ENCODE results near the gene FBXL16. TPM values are rescaled to one million over a fixed set of nuclear protein-coding genes. Genes with fewer than 3 reads are reported as not detected.
A peak's percentile ranks its signal among the peaks of the same experiment; 100 is the strongest.

Gene FBXL16
- total RNA-seq, 1 donor from 2014 or later, result 3.0 TPM

GRCh38 chr16:725463-726187 is 20.0 kb upstream of the FBXL16 start:
- DNase-seq (ENCODE audit: low read depth, low spot score), result no peak
- H3K36me3 Mint-ChIP-seq (ENCODE audit: low read depth), result no peaks in the 10 kb centered on the region
- TF ChIP-seq CTCF (conservative IDR thresholded peaks at IDR 0.05), result no peak
- no peaks in the 10 kb centered on the region for H3K9me3 Mint-ChIP-seq
- no peak overlapping the region for H3K27ac Mint-ChIP-seq (ENCODE audit: unreplicated experiment)
- peak overlapping the region; percentile 83 for H3K4me3 Mint-ChIP-seq
- no peaks in the 10 kb centered on the region for H3K4me1 Mint-ChIP-seq
- H3K27me3 Mint-ChIP-seq (ENCODE audit: low read depth), result peaks cover 6% of the 10 kb centered on the region

- Mint-ChIP-seq H3K27me3 (ENCODE audit: low read depth) (peaks cover 10% of the 10 kb centered on the region), H3K36me3 (ENCODE audit: low read depth) (no peaks in the 10 kb centered on the region), H3K4me3 (peak overlapping the region; percentile 83), H3K4me1 (peaks cover 5% of the 10 kb centered on the region), H3K27ac (ENCODE audit: unreplicated experiment) (no peak overlapping the region), H3K9me3 (no peaks in the 10 kb centered on the region)
- no peak for TF ChIP-seq CTCF (conservative IDR thresholded peaks at IDR 0.05)
- no peak for DNase-seq (ENCODE audit: low read depth, low spot score)
These were observed 19.4 kb upstream of the FBXL16 start for GRCh38 chr16:725041-725376.

GRCh38 chr16:724188-725040 is 18.8 kb upstream of the FBXL16 start:
- no peaks in the 10 kb centered on the region for H3K36me3 Mint-ChIP-seq (ENCODE audit: low read depth)
- no peak for TF ChIP-seq CTCF (conservative IDR thresholded peaks at IDR 0.05)
- no peaks in the 10 kb centered on the region for H3K9me3 Mint-ChIP-seq
- DNase-seq (ENCODE audit: low read depth, low spot score), result no peak
- no peak overlapping the region for H3K27ac Mint-ChIP-seq (ENCODE audit: unreplicated experiment)
- H3K4me1 Mint-ChIP-seq, result peaks cover 11% of the 10 kb centered on the region
- H3K4me3 Mint-ChIP-seq, result peak overlapping the region; percentile 83
- H3K27me3 Mint-ChIP-seq (ENCODE audit: low read depth), result peaks cover 12% of the 10 kb centered on the region

GRCh38 chr16:723695-724094 is 18.1 kb upstream of the FBXL16 start:
- no peak for TF ChIP-seq CTCF (conservative IDR thresholded peaks at IDR 0.05)
- DNase-seq (ENCODE audit: low read depth, low spot score), result no peak
- H3K27me3 Mint-ChIP-seq (ENCODE audit: low read depth), result peaks cover 12% of the 10 kb centered on the region
- no peak overlapping the region for H3K27ac Mint-ChIP-seq (ENCODE audit: unreplicated experiment)
- peaks cover 19% of the 10 kb centered on the region for H3K4me1 Mint-ChIP-seq
- no peaks in the 10 kb centered on the region for H3K36me3 Mint-ChIP-seq (ENCODE audit: low read depth)
- peak overlapping the region; percentile 57 for H3K4me3 Mint-ChIP-seq
- H3K9me3 Mint-ChIP-seq, result no peaks in the 10 kb centered on the region

- DNase-seq (ENCODE audit: low read depth, low spot score), result no peak
- TF ChIP-seq CTCF (conservative IDR thresholded peaks at IDR 0.05), result no peak
- H3K27ac Mint-ChIP-seq (ENCODE audit: unreplicated experiment), result no peak overlapping the region
- no peaks in the 10 kb centered on the region for H3K36me3 Mint-ChIP-seq (ENCODE audit: low read depth)
- peaks cover 21% of the 10 kb centered on the region for H3K4me1 Mint-ChIP-seq
- peaks cover 12% of the 10 kb centered on the region for H3K27me3 Mint-ChIP-seq (ENCODE audit: low read depth)
- no peaks in the 10 kb centered on the region for H3K9me3 Mint-ChIP-seq
- peak overlapping the region; percentile 72 for H3K4me3 Mint-ChIP-seq
These were observed 17.4 kb upstream of the FBXL16 start for GRCh38 chr16:722835-723633.

Data from neural crest cell (in vitro differentiated cells).